ENCODE data around the gene NCOA7. TPM values are rescaled to one million over a fixed set of nuclear protein-coding genes. Genes with fewer than 3 reads are reported as not detected.

The NCOA7 gene
- total RNA-seq, 1 experiment from 2014 or later, result 37.3 TPM

GRCh38 chr6:125746019-125746414 lies 44.7 kb upstream of the NCOA7 start:
- no TSS peak for BruUV-seq (replicated peaks)
- in situ Hi-C loops (cut with HindIII; ENCODE audit: low pct_unique_long_range_greater_than_20kb, low sequenced_read_pairs) (no loop called here), intact Hi-C loops (cut with micrococcal nuclease; ENCODE audit: unreplicated experiment) (no loop called here)
- Histone ChIP-seq H3K4me3 (ENCODE audit: low read depth in 2 of 2, low read length in 2 of 2) (no peak overlapping the region), H3K9me3 (ENCODE audit: control insufficient read depth, insufficient read depth, low read depth, low read length) (no peaks in the 10 kb centered on the region), H3K4me1 (ENCODE audit: control insufficient read depth, insufficient read depth, low read length) (peaks cover 22% of the 10 kb centered on the region), H3K36me3 (ENCODE audit: control insufficient read depth, insufficient read depth, low read length) (no peaks in the 10 kb centered on the region), H3K27ac (ENCODE audit: low read length) (no peak overlapping the region), H3K27me3 (ENCODE audit: control insufficient read depth, insufficient read depth, low read length) (peaks cover 73% of the 10 kb centered on the region)
- CTCF ChIA-PET, result interaction anchor here (0.6 kb wide), 1 partner anchor 591 kb away, joined by 3 read pairs; no protein-coding TSS in a partner anchor
- POLR2A ChIA-PET, result no interaction called here
- DNase-seq (ENCODE audit: low read depth, low spot score), result no peak
- no peak for ATAC-seq
- no peak for TF ChIP-seq TCF7L2 (IDR thresholded peaks at IDR 0.05; ENCODE audit: low read depth, low read length)
- TF ChIP-seq REST (IDR thresholded peaks at IDR 0.05; ENCODE audit: insufficient read depth in 1 of 2, low read depth in 2 of 2, low read length in 1 of 2), result no peak
- TF ChIP-seq, protein P1, sequence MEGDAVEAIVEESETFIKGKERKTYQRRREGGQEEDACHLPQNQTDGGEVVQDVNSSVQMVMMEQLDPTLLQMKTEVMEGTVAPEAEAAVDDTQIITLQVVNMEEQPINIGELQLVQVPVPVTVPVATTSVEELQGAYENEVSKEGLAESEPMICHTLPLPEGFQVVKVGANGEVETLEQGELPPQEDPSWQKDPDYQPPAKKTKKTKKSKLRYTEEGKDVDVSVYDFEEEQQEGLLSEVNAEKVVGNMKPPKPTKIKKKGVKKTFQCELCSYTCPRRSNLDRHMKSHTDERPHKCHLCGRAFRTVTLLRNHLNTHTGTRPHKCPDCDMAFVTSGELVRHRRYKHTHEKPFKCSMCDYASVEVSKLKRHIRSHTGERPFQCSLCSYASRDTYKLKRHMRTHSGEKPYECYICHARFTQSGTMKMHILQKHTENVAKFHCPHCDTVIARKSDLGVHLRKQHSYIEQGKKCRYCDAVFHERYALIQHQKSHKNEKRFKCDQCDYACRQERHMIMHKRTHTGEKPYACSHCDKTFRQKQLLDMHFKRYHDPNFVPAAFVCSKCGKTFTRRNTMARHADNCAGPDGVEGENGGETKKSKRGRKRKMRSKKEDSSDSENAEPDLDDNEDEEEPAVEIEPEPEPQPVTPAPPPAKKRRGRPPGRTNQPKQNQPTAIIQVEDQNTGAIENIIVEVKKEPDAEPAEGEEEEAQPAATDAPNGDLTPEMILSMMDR (IDR thresholded peaks at IDR 0.05), result no peak
- no peak for TF ChIP-seq POLR2AphosphoS5 (IDR thresholded peaks at IDR 0.05; ENCODE audit: low read depth, low read length)
- no peak for TF ChIP-seq SIN3A (IDR thresholded peaks at IDR 0.05; ENCODE audit: borderline replicate concordance, insufficient read depth, low read depth, low read length)

DNA sequence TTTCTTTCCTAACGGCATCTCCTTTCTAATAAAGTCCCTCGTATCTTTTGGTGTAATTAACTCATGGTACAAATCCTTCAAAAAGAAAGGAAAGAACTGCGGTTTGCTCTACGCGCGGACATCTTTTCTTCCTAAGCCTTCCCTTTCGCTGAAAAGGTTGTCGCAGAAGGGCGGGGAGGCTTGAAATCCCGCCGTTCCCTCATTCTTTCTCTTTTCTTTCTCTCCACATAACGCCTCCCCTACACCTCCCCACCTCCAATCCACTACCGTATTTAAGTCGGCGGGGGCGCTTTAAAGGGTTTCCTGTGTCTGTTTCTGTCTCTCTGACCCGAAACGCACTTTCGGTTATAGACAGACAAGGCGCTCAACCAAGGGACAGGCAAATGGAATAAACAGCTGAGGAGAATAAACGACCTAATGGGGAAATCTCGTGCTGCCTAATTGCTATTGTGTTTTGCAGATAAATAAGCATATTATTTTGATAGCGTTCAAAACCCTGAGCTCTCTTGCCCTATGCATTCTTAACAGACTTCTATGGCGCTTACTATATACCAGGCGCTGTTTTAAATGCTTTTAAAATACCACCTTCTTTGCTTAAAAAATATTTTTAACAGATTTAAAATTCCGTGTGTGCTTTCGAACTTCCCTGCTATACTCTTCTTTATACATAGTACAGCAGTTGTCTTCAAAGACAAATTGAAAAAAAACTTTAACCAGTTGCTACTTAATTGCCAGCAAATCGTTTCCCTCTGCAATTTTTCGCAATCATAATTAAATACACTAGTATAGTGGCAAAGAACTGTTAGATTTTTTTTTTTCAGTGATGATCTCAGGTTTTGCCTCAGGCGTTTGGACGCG lies 43.8 kb upstream of the NCOA7 start:
- H3K27me3 ChIP-seq (ENCODE audit: control insufficient read depth, insufficient read depth, low read length), result peaks cover 81% of the 10 kb centered on the region
- no peak for ATAC-seq
- intact Hi-C loops (cut with micrococcal nuclease; ENCODE audit: unreplicated experiment) (no loop called here), in situ Hi-C loops (cut with HindIII; ENCODE audit: low pct_unique_long_range_greater_than_20kb, low sequenced_read_pairs) (no loop called here)
- peaks cover 24% of the 10 kb centered on the region for H3K4me1 ChIP-seq (ENCODE audit: control insufficient read depth, insufficient read depth, low read length)
- ChIA-PET POLR2A (no interaction called here), CTCF (no interaction called here)
- no peaks in the 10 kb centered on the region for H3K9me3 ChIP-seq (ENCODE audit: control insufficient read depth, insufficient read depth, low read depth, low read length)
- TF ChIP-seq TCF7L2 (IDR thresholded peaks at IDR 0.05; ENCODE audit: low read depth, low read length), result no peak
- TF ChIP-seq, protein P1 (IDR thresholded peaks at IDR 0.05), result peak; percentile 19
- H3K27ac ChIP-seq (ENCODE audit: low read length), result no peak overlapping the region
- no peak for DNase-seq (ENCODE audit: low read depth, low spot score)
- BruUV-seq (replicated peaks), result no TSS peak
- H3K4me3 ChIP-seq (ENCODE audit: low read depth in 2 of 2, low read length in 2 of 2), result peak overlapping the region; percentile 65 to 71
- H3K36me3 ChIP-seq (ENCODE audit: control insufficient read depth, insufficient read depth, low read length), result no peaks in the 10 kb centered on the region

Measured in Panc1 (cell line).